Neural progenitor cell (in vitro differentiated cells): ENCODE data around the gene IKZF5.

Experiments
- EZH2 ChIP-seq: fragments of 200-600 bp; sonication (generic); IDR thresholded peaks from 2 replicates; pipeline ENCODE4 v1.6.1; 2017; ENCODE audit warnings: antibody characterized with exemption, mild to moderate bottlenecking, moderate library complexity
- EZH2phosphoT487 ChIP-seq: fragments of 200-600 bp; sonication (generic); IDR thresholded peaks from 2 replicates; pipeline ENCODE4 v1.6.1; 2017; ENCODE audit warnings: antibody characterized with exemption
- TF ChIP-seq, protein P1 (sequence below): fragments of 200-600 bp; sonication (generic); IDR thresholded peaks from 2 replicates; pipeline ENCODE4 v1.5.1; 2017; ENCODE audit warnings: antibody characterized with exemption, mild to moderate bottlenecking

DNA sequence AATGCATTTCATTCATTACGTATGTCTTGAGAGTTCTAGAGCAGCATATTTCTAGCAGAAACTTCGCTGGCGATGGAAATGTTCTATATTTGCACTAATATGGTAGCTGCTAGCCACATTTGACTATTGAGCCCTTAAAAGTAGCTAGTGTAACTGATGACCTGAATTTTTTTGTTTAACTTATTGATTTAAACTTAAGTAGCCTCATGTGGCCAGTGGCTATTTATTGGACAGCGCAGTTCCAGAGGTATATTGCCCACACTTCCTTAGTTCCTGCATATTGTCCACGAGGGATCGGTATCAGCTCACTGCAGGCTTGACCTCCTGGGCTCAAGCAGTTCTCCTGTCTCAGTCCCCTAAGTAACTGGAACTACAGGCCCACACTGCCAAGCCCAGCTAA, 24.7 kb downstream of the IKZF5 start:
- TF ChIP-seq EZH2 (no peak), EZH2phosphoT487 (no peak)
- TF ChIP-seq, protein P1, sequence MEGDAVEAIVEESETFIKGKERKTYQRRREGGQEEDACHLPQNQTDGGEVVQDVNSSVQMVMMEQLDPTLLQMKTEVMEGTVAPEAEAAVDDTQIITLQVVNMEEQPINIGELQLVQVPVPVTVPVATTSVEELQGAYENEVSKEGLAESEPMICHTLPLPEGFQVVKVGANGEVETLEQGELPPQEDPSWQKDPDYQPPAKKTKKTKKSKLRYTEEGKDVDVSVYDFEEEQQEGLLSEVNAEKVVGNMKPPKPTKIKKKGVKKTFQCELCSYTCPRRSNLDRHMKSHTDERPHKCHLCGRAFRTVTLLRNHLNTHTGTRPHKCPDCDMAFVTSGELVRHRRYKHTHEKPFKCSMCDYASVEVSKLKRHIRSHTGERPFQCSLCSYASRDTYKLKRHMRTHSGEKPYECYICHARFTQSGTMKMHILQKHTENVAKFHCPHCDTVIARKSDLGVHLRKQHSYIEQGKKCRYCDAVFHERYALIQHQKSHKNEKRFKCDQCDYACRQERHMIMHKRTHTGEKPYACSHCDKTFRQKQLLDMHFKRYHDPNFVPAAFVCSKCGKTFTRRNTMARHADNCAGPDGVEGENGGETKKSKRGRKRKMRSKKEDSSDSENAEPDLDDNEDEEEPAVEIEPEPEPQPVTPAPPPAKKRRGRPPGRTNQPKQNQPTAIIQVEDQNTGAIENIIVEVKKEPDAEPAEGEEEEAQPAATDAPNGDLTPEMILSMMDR = no peak
